ENCODE results near the gene SIRT5.

SIRT5 gene

DNA sequence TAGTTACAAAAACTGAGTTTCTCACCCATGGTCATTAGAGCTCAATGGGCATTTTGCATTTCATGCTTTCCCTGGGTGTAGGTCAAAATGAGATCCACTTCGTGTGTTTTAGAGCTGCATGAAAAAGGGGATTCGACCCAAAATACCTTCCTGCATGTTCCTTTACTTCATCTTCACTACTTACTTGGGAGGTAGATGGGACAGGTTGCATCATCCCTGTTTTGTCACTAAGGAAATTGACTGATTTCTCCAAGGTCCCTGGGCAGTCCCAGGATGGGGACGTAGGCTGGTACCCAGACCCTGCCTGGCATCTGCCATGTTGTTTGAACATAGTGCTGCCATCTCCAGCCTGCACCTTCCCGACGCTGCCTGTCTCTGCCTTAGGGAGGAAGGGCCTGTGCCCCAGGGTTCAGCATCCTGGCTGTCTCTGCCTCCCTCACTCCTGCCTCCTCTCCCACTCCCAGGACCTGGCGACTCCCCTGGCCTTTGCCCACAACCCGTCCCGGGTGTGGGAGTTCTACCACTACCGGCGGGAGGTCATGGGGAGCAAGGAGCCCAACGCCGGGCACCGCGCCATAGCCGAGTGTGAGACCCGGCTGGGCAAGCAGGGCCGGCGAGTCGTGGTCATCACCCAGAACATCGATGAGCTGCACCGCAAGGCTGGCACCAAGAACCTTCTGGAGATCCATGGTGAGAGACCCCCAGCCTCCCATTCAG lies 17.0 kb downstream of the SIRT5 start:
- WGBS (ENCODE audit: extremely low coverage, insufficient coverage, insufficient read length) = no CpG with 5 or more reads among the region's 21 CpGs
- no peak for DNase-seq
- H2BK120ac ChIP-seq (ENCODE audit: insufficient read depth, low read length, poor library complexity) = no peak overlapping the region

DNA sequence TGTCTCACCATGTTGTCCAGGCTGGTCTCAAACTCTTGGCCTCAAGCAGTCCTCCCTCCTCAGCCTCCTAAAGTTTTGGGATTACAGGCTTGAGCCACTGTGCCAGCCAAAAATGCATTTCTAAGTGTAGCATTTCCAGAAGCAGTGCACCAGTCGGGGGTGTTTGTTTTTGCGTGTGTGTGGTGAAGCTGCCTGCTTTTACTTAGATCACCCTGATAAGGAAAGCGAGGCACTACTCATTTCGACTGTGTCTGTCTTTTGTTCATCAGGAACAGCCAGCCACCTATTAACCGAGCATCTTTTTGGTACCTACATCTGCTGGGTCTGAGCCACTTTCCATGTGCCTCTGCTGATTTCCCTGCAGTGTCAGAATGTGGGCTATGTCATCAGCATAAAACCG lies 18.7 kb downstream of the SIRT5 start:
- no peak overlapping the region for H3K18ac ChIP-seq (ENCODE audit: low read length)
- H3K79me1 ChIP-seq (ENCODE audit: low read length) = no peaks in the 10 kb centered on the region
- WGBS (ENCODE audit: extremely low coverage, insufficient coverage, insufficient read length) = no CpG with 5 or more reads among the region's 6 CpGs

More for the DNA sequence above, 17.0 kb downstream of the SIRT5 start:
- Histone ChIP-seq H2AFZ (ENCODE audit: insufficient read depth, low read length, poor library complexity) (no peak overlapping the region), H2BK5ac (ENCODE audit: low read depth, low read length, poor library complexity) (no peak overlapping the region), H4K12ac (ENCODE audit: low read depth, low read length) (no peak overlapping the region), H2AK5ac (ENCODE audit: low read length) (no peak overlapping the region), H4K91ac (ENCODE audit: low read depth, low read length) (no peak overlapping the region), H3K23ac (ENCODE audit: low read length) (no peak overlapping the region), H3K9ac (ENCODE audit: low read length) (no peak overlapping the region), H3K79me2 (ENCODE audit: control insufficient read depth, insufficient read depth, low read length, poor library complexity) (no peaks in the 10 kb centered on the region), H3K4me2 (ENCODE audit: low read length) (no peak overlapping the region), H3K9me3 (ENCODE audit: insufficient read depth, low read depth, low read length) (no peaks in the 10 kb centered on the region), H3K27ac (ENCODE audit: low read depth, low read length) (no peak overlapping the region), H3K4me1 (ENCODE audit: control insufficient read depth in 1 of 2, insufficient read depth in 2 of 2, low read length in 2 of 2) (no peaks in the 10 kb centered on the region), H3K14ac (ENCODE audit: low read length) (no peak overlapping the region), H4K8ac (ENCODE audit: low read depth, low read length) (no peak overlapping the region), H2BK12ac (ENCODE audit: low read length) (no peak overlapping the region), H3K36me3 (ENCODE audit: control insufficient read depth in 1 of 2, insufficient read depth in 2 of 2, low read length in 2 of 2) (peaks cover 15 to 21% of the 10 kb centered on the region in 2 experiments), H3K79me1 (ENCODE audit: low read length) (no peaks in the 10 kb centered on the region), H3K4ac (ENCODE audit: low read depth, low read length) (no peak overlapping the region), H3K18ac (ENCODE audit: low read length) (no peak overlapping the region), H3K27me3 (ENCODE audit: insufficient read depth, low read length) (no peaks in the 10 kb centered on the region), H3K4me3 (ENCODE audit: low read depth, low read length) (no peak overlapping the region)

DNA sequence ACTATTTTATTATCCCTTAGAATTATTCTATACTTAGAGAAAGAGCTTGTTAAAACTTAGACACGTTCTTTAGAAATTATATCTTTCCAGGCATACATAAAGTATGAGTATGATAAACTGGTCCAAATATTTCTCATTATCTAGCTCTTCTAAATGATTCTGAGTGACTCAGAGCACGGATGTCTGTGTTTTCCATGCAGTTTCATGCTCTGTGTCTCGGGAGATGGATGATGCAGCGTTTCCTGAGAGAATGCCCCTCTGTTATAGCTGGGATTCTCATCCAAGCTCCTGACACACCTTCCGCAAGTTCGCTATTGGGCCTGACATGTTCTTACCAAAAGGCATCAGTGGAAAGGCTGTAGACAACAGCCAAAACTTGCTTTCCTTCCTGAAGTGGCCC lies 19.3 kb downstream of the SIRT5 start:
- Histone ChIP-seq H2BK120ac (ENCODE audit: insufficient read depth, low read length, poor library complexity) (no peak overlapping the region), H4K12ac (ENCODE audit: low read depth, low read length) (no peak overlapping the region), H2BK12ac (ENCODE audit: low read length) (no peak overlapping the region), H3K18ac (ENCODE audit: low read length) (no peak overlapping the region), H3K4me1 (ENCODE audit: control insufficient read depth in 1 of 2, insufficient read depth in 2 of 2, low read length in 2 of 2) (no peaks in the 10 kb centered on the region), H3K27me3 (ENCODE audit: insufficient read depth, low read length) (no peaks in the 10 kb centered on the region), H3K14ac (ENCODE audit: low read length) (no peak overlapping the region), H3K23ac (ENCODE audit: low read length) (no peak overlapping the region), H3K4ac (ENCODE audit: low read depth, low read length) (no peak overlapping the region), H3K9ac (ENCODE audit: low read length) (no peak overlapping the region), H2AK5ac (ENCODE audit: low read length) (no peak overlapping the region), H4K91ac (ENCODE audit: low read depth, low read length) (no peak overlapping the region), H3K9me3 (ENCODE audit: insufficient read depth, low read depth, low read length) (no peaks in the 10 kb centered on the region), H2AFZ (ENCODE audit: insufficient read depth, low read length, poor library complexity) (no peak overlapping the region), H3K4me2 (ENCODE audit: low read length) (no peak overlapping the region), H3K79me1 (ENCODE audit: low read length) (no peaks in the 10 kb centered on the region), H3K36me3 (ENCODE audit: control insufficient read depth in 1 of 2, insufficient read depth in 2 of 2, low read length in 2 of 2) (peaks cover 12 to 29% of the 10 kb centered on the region in 2 experiments), H2BK5ac (ENCODE audit: low read depth, low read length, poor library complexity) (no peak overlapping the region), H3K27ac (ENCODE audit: low read depth, low read length) (no peak overlapping the region), H3K79me2 (ENCODE audit: control insufficient read depth, insufficient read depth, low read length, poor library complexity) (no peaks in the 10 kb centered on the region), H3K4me3 (ENCODE audit: low read depth, low read length) (no peak overlapping the region), H4K8ac (ENCODE audit: low read depth, low read length) (no peak overlapping the region)
- no CpG with 5 or more reads among the region's 6 CpGs for WGBS (ENCODE audit: extremely low coverage, insufficient coverage, insufficient read length)
- no peak for DNase-seq

More for the DNA sequence above, 18.7 kb downstream of the SIRT5 start:
- Histone ChIP-seq H3K14ac (ENCODE audit: low read length) (no peak overlapping the region), H3K9ac (ENCODE audit: low read length) (no peak overlapping the region), H4K12ac (ENCODE audit: low read depth, low read length) (no peak overlapping the region), H3K4ac (ENCODE audit: low read depth, low read length) (no peak overlapping the region), H3K79me2 (ENCODE audit: control insufficient read depth, insufficient read depth, low read length, poor library complexity) (no peaks in the 10 kb centered on the region), H3K36me3 (ENCODE audit: control insufficient read depth in 1 of 2, insufficient read depth in 2 of 2, low read length in 2 of 2) (peaks cover 13 to 24% of the 10 kb centered on the region in 2 experiments), H3K4me2 (ENCODE audit: low read length) (no peak overlapping the region), H4K8ac (ENCODE audit: low read depth, low read length) (no peak overlapping the region), H2BK120ac (ENCODE audit: insufficient read depth, low read length, poor library complexity) (no peak overlapping the region), H3K23ac (ENCODE audit: low read length) (no peak overlapping the region), H3K9me3 (ENCODE audit: insufficient read depth, low read depth, low read length) (no peaks in the 10 kb centered on the region), H3K27ac (ENCODE audit: low read depth, low read length) (no peak overlapping the region), H2AK5ac (ENCODE audit: low read length) (no peak overlapping the region), H2AFZ (ENCODE audit: insufficient read depth, low read length, poor library complexity) (no peak overlapping the region), H4K91ac (ENCODE audit: low read depth, low read length) (no peak overlapping the region), H2BK12ac (ENCODE audit: low read length) (no peak overlapping the region), H3K27me3 (ENCODE audit: insufficient read depth, low read length) (no peaks in the 10 kb centered on the region), H3K4me1 (ENCODE audit: control insufficient read depth in 1 of 2, insufficient read depth in 2 of 2, low read length in 2 of 2) (no peaks in the 10 kb centered on the region), H2BK5ac (ENCODE audit: low read depth, low read length, poor library complexity) (no peak overlapping the region), H3K4me3 (ENCODE audit: low read depth, low read length) (no peak overlapping the region)
- DNase-seq = no peak

DNA sequence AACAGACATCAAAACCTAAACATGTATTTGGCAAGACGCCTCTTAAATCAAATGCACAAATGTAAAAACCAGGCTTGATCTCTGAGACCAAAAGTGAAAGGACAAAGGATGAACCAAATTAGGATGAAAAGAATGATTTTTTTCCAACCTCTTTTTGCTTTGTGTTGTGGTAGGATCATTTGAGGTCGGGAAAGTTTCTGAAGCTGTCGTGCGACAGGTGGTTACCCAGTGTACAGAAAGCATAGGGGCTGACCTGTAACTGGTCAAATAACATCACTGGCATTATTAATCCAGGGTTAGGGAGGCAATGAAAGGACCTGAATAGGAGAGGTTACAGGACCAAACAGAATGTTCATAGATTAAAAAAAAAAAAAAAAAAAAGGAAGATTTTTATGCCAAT lies 22.7 kb downstream of the SIRT5 start:
- Histone ChIP-seq H3K27ac (ENCODE audit: low read depth, low read length) (no peak overlapping the region), H3K4me3 (ENCODE audit: low read depth, low read length) (no peak overlapping the region), H3K36me3 (ENCODE audit: control insufficient read depth in 1 of 2, insufficient read depth in 2 of 2, low read length in 2 of 2) (peaks cover 16 to 17% of the 10 kb centered on the region in 2 experiments), H4K12ac (ENCODE audit: low read depth, low read length) (no peak overlapping the region), H4K91ac (ENCODE audit: low read depth, low read length) (no peak overlapping the region), H3K79me1 (ENCODE audit: low read length) (no peaks in the 10 kb centered on the region), H3K9ac (ENCODE audit: low read length) (no peak overlapping the region), H4K8ac (ENCODE audit: low read depth, low read length) (no peak overlapping the region), H2AFZ (ENCODE audit: insufficient read depth, low read length, poor library complexity) (no peak overlapping the region), H2BK12ac (ENCODE audit: low read length) (no peak overlapping the region), H3K14ac (ENCODE audit: low read length) (no peak overlapping the region), H2BK5ac (ENCODE audit: low read depth, low read length, poor library complexity) (no peak overlapping the region), H3K23ac (ENCODE audit: low read length) (no peak overlapping the region), H3K27me3 (ENCODE audit: insufficient read depth, low read length) (no peaks in the 10 kb centered on the region), H3K4me1 (ENCODE audit: control insufficient read depth in 1 of 2, insufficient read depth in 2 of 2, low read length in 2 of 2) (no peaks in the 10 kb centered on the region), H3K9me3 (ENCODE audit: insufficient read depth, low read depth, low read length) (no peaks in the 10 kb centered on the region), H3K18ac (ENCODE audit: low read length) (no peak overlapping the region), H3K4ac (ENCODE audit: low read depth, low read length) (no peak overlapping the region), H3K79me2 (ENCODE audit: control insufficient read depth, insufficient read depth, low read length, poor library complexity) (no peaks in the 10 kb centered on the region), H2BK120ac (ENCODE audit: insufficient read depth, low read length, poor library complexity) (no peak overlapping the region), H2AK5ac (ENCODE audit: low read length) (no peak overlapping the region), H3K4me2 (ENCODE audit: low read length) (no peak overlapping the region)
- no peak for DNase-seq
- WGBS (ENCODE audit: extremely low coverage, insufficient coverage, insufficient read length) = no CpG with 5 or more reads among the region's 4 CpGs
